K562 (cell line): ENCODE data around the gene CRX. TPM values are rescaled to one million over a fixed set of nuclear protein-coding genes. Genes with fewer than 3 reads are reported as not detected.
"Not testable (repeated sequence)": the region's sequence is repeated elsewhere in the genome, so short reads cannot be mapped to it uniquely, and the experiment has no call there.

ENCODE experiments used
- ATAC-seq: fragments of 200-7000 bp; cut with Tn5 transposase; 3 replicates; pipeline ENCODE4 v1.9.1; 2020; ENCODE audit warnings: moderate library complexity
- BruUV-seq: library from RNA; stranded (reverse); fragments of 400-500 nt; replicated peaks from 2 replicates; lab custom pipeline; 2021; lab: Mats Ljungman, UMichigan
- CTCF ChIA-PET: fragments of 300-600 bp; formaldehyde crosslinking; extraction: SDS; loops from one replicate; lab custom pipeline; 2021; ENCODE audit warnings: low intra/inter-chr PET ratio; lab: Yijun Ruan, JAX
- POLR2A ChIA-PET: fragments of 300-600, 350-650 bp; sonication (Branson Sonifier 250); formaldehyde crosslinking; extraction: SDS; loops from one replicate; lab custom pipeline; 2021; ENCODE audit warnings: antibody characterized with exemption, inconsistent platforms; lab: Yijun Ruan, JAX
- DNase-seq, 4 experiments: peaks; one replicate each; pipeline versions ENCODE4 v3.0.0 to v3.0.0-alpha.2; 2011 to 2018; ENCODE audit warnings: low spot score in 3 of 4, mixed read lengths in 3 of 4; ENCODE audit errors: extremely low read depth in 1 of 4
- FAIRE-seq: peaks from 2 replicates; lab custom pipeline; 2011; peaks lifted over from hg19 to GRCh38; lab: Jason Lieb, UNC
- H2AFZ ChIP-seq: 2 replicates; pipeline ENCODE4 v1.6.0; 2011; ENCODE audit warnings: low read depth, low read length, control low read depth, inconsistent platforms
- H3K27ac ChIP-seq: fragments of 200-600 bp; 3 replicates; pipeline ENCODE4 v1.8.0; 2011; ENCODE audit warnings: low read depth, mild to moderate bottlenecking, control low read depth, inconsistent platforms, low read length, moderate library complexity, mixed read lengths; ENCODE audit errors: extremely low read depth
- H3K27me3 ChIP-seq, 2 experiments: fragments of 300-600 bp in 1 of 2; 2 replicates in 1 of 2; 3 replicates in 1 of 2; pipeline versions ENCODE4 v1.6.0 to v1.8.0; 2011; ENCODE audit warnings: inconsistent platforms in 2 of 2, low read length in 2 of 2, mild to moderate bottlenecking in 1 of 2, mixed read lengths in 1 of 2, moderate library complexity in 1 of 2; ENCODE audit not compliant: control insufficient read depth in 2 of 2, insufficient read depth in 2 of 2
- H3K36me3 ChIP-seq: fragments of 300-600 bp; 3 replicates; pipeline ENCODE4 v1.8.0; 2011; ENCODE audit warnings: mild to moderate bottlenecking, low read length, inconsistent platforms; ENCODE audit not compliant: control insufficient read depth, insufficient read depth
- H3K4me1 ChIP-seq, 2 experiments: fragments of 200-600 bp in 1 of 2; replicated peaks in 1 of 2; 2 replicates in 1 of 2; 3 replicates in 1 of 2; pipeline versions ENCODE4 v1.5.1 to v1.8.0; 2011; ENCODE audit warnings: inconsistent platforms in 2 of 2, low read length in 2 of 2, mild to moderate bottlenecking in 1 of 2, mixed read lengths in 1 of 2, moderate library complexity in 1 of 2; ENCODE audit not compliant: control insufficient read depth in 2 of 2, insufficient read depth in 2 of 2
- H3K4me2 ChIP-seq: 2 replicates; pipeline ENCODE4 v1.6.1; 2011; ENCODE audit warnings: low read length, control low read depth, inconsistent platforms, mixed read lengths; ENCODE audit not compliant: insufficient read depth
- H3K4me3 ChIP-seq: fragments of 200-600 bp; sonication (generic), shearing (Covaris generic); 2 replicates; pipeline ENCODE4 v1.5.1; 2016; ENCODE audit warnings: control low read depth, inconsistent platforms
- H3K79me2 ChIP-seq: fragments of 200-600 bp; 3 replicates; pipeline ENCODE4 v1.8.0; 2011; ENCODE audit warnings: low read length, inconsistent platforms; ENCODE audit not compliant: control insufficient read depth, insufficient read depth
- H3K9ac ChIP-seq, 2 experiments: 2 replicates each; pipeline versions ENCODE4 v1.6.0 to v1.6.1; 2011; ENCODE audit warnings: low read depth in 2 of 2, low read length in 2 of 2, control low read depth in 1 of 2, inconsistent platforms in 1 of 2, mild to moderate bottlenecking in 1 of 2, mixed read lengths in 1 of 2; ENCODE audit not compliant: insufficient read depth in 1 of 2
- H3K9me1 ChIP-seq: one replicate; pipeline ENCODE4 v1.6.0; 2011; ENCODE audit warnings: inconsistent platforms, mild to moderate bottlenecking, low read length, moderate library complexity; ENCODE audit not compliant: control insufficient read depth, insufficient read depth
- H3K9me3 ChIP-seq: replicated peaks from 2 replicates; pipeline ENCODE4 v1.5.1; 2011; ENCODE audit warnings: low read depth, low read length, inconsistent platforms; ENCODE audit not compliant: control insufficient read depth, insufficient read depth
- H4K20me1 ChIP-seq: replicated peaks from 2 replicates; pipeline ENCODE4 v1.6.1; 2011; ENCODE audit warnings: low read length, inconsistent platforms, mixed read lengths; ENCODE audit not compliant: control insufficient read depth, insufficient read depth
- ARID2 ChIP-seq: fragments of 450-650 bp; IDR thresholded peaks from 2 replicates; pipeline ENCODE4 v1.6.1; 2017; ENCODE audit warnings: antibody characterized with exemption, mild to moderate bottlenecking
- KLF10 ChIP-seq: fragments of 250-450 bp; sonication (Bioruptor Pico); IDR thresholded peaks from 2 replicates; pipeline ENCODE4 v1.6.1; 2021; ENCODE audit warnings: matching md5 sums
- THAP12 ChIP-seq: fragments of 250-450 bp; sonication (Bioruptor Pico); IDR thresholded peaks from 2 replicates; pipeline ENCODE4 v1.9.0; 2021; ENCODE audit warnings: mild to moderate bottlenecking, inconsistent platforms
- TSHZ1 ChIP-seq: fragments of 250-450 bp; sonication (Bioruptor Pico); IDR thresholded peaks from 2 replicates; pipeline ENCODE4 v1.4.0; 2020; ENCODE audit warnings: mild to moderate bottlenecking, moderate library complexity
- WGBS: fragments of 100-300 bp; shearing (Covaris generic); methylation state at CpG from one replicate; pipeline ENCODE4 v1.1.6; 2016; ENCODE audit warnings: low coverage, mixed read lengths; ENCODE audit not compliant: insufficient coverage; ENCODE audit errors: missing lambda C conversion rate; 5-methylcytosine and 5-hydroxymethylcytosine counted together
- in situ Hi-C: fragments of 300-500 bp; cut with MboI; formaldehyde crosslinking; loops from 4 replicates; pipeline ENCODE4 v1.15.0; 2018; ENCODE audit warnings: inconsistent platforms, mixed read lengths
- intact Hi-C: fragments of 100-400 bp; cut with micrococcal nuclease; formaldehyde crosslinking; loops from 2 replicates; pipeline ENCODE4 v1.14.2; 2022
- polyA plus RNA-seq, 8 experiments: library from polyadenylated mRNA; depleted of rRNA in 4 of 8; stranded (reverse) in 5 of 8; unstranded in 3 of 8; fragments of >200 nt; fragmentation: Nextera tagmentation in 2 of 8; fragmentation: Illumina TruSeq in 1 of 8; extraction: Ambion mirVana in 2 of 8; extraction: Trizol in 1 of 8; gene quantifications; 2 replicates each; pipeline versions ENCODE4 v1.2.1 to v1.2.3, GENCODE V29; 2011 to 2014; ENCODE audit warnings: inconsistent platforms in 1 of 8, missing spikeins in 1 of 8
- total RNA-seq, 7 experiments: library from RNA; depleted of rRNA in 6 of 7; stranded (reverse); fragments of >200 nt in 6 of 7; fragmentation: Illumina TruSeq in 2 of 7; extraction: Trizol in 2 of 7; gene quantifications; 2 replicates each; pipeline versions ENCODE4 v1.2.1 to v1.2.3, GENCODE V29; 2011 to 2021; ENCODE audit warnings: low replicate concordance in 1 of 7
- TF ChIP-seq, protein P1 (sequence below): sonication (generic); formaldehyde crosslinking; IDR thresholded peaks from 2 replicates; pipeline ENCODE4 v1.8.1; 2023; ENCODE audit warnings: missing genetic modification reagents, mild to moderate bottlenecking, borderline replicate concordance

The CRX gene
- total and polyA plus RNA-seq, 9 of the 15 experiments (the other 6 are each of a cell fraction or from before 2014, with no cell fraction given): 0.01 TPM; not detected in 8

- TF ChIP-seq, protein P1, sequence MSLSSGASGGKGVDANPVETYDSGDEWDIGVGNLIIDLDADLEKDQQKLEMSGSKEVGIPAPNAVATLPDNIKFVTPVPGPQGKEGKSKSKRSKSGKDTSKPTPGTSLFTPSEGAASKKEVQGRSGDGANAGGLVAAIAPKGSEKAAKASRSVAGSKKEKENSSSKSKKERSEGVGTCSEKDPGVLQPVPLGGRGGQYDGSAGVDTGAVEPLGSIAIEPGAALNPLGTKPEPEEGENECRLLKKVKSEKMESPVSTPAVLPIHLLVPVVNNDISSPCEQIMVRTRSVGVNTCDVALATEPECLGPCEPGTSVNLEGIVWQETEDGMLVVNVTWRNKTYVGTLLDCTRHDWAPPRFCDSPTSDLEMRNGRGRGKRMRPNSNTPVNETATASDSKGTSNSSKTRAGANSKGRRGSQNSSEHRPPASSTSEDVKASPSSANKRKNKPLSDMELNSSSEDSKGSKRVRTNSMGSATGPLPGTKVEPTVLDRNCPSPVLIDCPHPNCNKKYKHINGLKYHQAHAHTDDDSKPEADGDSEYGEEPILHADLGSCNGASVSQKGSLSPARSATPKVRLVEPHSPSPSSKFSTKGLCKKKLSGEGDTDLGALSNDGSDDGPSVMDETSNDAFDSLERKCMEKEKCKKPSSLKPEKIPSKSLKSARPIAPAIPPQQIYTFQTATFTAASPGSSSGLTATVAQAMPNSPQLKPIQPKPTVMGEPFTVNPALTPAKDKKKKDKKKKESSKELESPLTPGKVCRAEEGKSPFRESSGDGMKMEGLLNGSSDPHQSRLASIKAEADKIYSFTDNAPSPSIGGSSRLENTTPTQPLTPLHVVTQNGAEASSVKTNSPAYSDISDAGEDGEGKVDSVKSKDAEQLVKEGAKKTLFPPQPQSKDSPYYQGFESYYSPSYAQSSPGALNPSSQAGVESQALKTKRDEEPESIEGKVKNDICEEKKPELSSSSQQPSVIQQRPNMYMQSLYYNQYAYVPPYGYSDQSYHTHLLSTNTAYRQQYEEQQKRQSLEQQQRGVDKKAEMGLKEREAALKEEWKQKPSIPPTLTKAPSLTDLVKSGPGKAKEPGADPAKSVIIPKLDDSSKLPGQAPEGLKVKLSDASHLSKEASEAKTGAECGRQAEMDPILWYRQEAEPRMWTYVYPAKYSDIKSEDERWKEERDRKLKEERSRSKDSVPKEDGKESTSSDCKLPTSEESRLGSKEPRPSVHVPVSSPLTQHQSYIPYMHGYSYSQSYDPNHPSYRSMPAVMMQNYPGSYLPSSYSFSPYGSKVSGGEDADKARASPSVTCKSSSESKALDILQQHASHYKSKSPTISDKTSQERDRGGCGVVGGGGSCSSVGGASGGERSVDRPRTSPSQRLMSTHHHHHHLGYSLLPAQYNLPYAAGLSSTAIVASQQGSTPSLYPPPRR: no peak
- TF ChIP-seq KLF10 (CRISPR knock-in tag) (no peak), TSHZ1 (no peak), ARID2 (no peak), THAP12 (no peak)
Measured at GRCh38 chr19:47802521-47803043, 19.2 kb upstream of the CRX start (continued).

GRCh38 chr19:47803148-47803547 is 18.6 kb upstream of the CRX start:
- in situ Hi-C loops: loop anchor here (5.0 kb wide), 1 partner anchor 54 kb away; the partner anchor contains the start of gene TPRX2
- H3K9me3 ChIP-seq, H2AFZ ChIP-seq, intact Hi-C loops, DNase-seq, H3K4me1 ChIP-seq, H3K4me2 ChIP-seq, CTCF ChIA-PET, H3K4me3 ChIP-seq, FAIRE-seq, POLR2A ChIA-PET, H3K9ac ChIP-seq, BruUV-seq, ATAC-seq, H3K79me2 ChIP-seq, H3K36me3 ChIP-seq, H3K27ac ChIP-seq, H3K9me1 ChIP-seq, H4K20me1 ChIP-seq: not testable (repeated sequence)
- peaks cover 15 to 28% of the 10 kb centered on the region in 2 experiments for H3K27me3 ChIP-seq
- WGBS: 0% methylated on average over 2 of the region's 21 CpGs
